CD4-positive, alpha-beta memory T cell (primary cell): ENCODE data around the gene ZNF526. TPM values are rescaled to one million over a fixed set of nuclear protein-coding genes. Genes with fewer than 3 reads are reported as not detected.
A peak's percentile ranks its signal among the peaks of the same experiment; 100 is the strongest.
"Not testable (repeated sequence)": the region's sequence is repeated elsewhere in the genome, so short reads cannot be mapped to it uniquely, and the experiment has no call there.

ENCODE experiments used
- CTCF ChIA-PET: fragments of 350-600 bp; sonication (Branson Sonifier 250); formaldehyde crosslinking; loops from one replicate; lab custom pipeline; 2021; ENCODE audit warnings: inconsistent platforms; ENCODE audit not compliant: partially characterized antibody; lab: Charles Lee
- POLR2A ChIA-PET: fragments of 350-600 bp; sonication (Branson Sonifier 250); formaldehyde crosslinking; loops from one replicate; lab custom pipeline; 2021; ENCODE audit not compliant: partially characterized antibody; lab: Charles Lee
- DNase-seq, 5 donors: peaks; one replicate each; pipeline versions ENCODE4 v3.0.0 to v3.0.0-alpha.2; 2020 to 2022; ENCODE audit warnings: mixed read lengths in 1 of 5
- H3K27ac ChIP-seq: one replicate; pipeline ENCODE4 v1.7.0; 2013; ENCODE audit warnings: low read depth, low read length
- H3K27me3 ChIP-seq: 2 replicates; pipeline ENCODE4 v1.7.0; 2013; ENCODE audit warnings: mild to moderate bottlenecking, low read length, moderate library complexity; ENCODE audit not compliant: insufficient read depth
- H3K36me3 ChIP-seq: 2 replicates; pipeline ENCODE4 v1.7.0; 2013; ENCODE audit warnings: mild to moderate bottlenecking, low read length, moderate library complexity; ENCODE audit not compliant: insufficient read depth
- H3K4me1 ChIP-seq: 2 replicates; pipeline ENCODE4 v1.7.0; 2013; ENCODE audit warnings: mild to moderate bottlenecking, low read length, moderate library complexity; ENCODE audit not compliant: insufficient read depth
- H3K4me3 ChIP-seq, 2 donors: one replicate each; pipeline ENCODE4 v1.7.0; 2013; ENCODE audit warnings: low read length in 2 of 2, mild to moderate bottlenecking in 1 of 2
- H3K9me3 ChIP-seq, 2 donors: one replicate each; pipeline ENCODE4 v1.7.0; 2013; ENCODE audit warnings: low read length in 2 of 2, control low read depth in 1 of 2; ENCODE audit not compliant: control insufficient read depth in 1 of 2
- H3K27ac Mint-ChIP-seq, 7 donors: one replicate each; pipeline ENCODE4 v1.8.0; 2020 to 2021; ENCODE audit warnings: mixed read lengths in 7 of 7, mild to moderate bottlenecking in 6 of 7, inconsistent platforms in 3 of 7, moderate library complexity in 3 of 7
- H3K27me3 Mint-ChIP-seq, 2 donors: one replicate each; pipeline ENCODE4 v1.8.0; 2020 to 2021; ENCODE audit warnings: mixed read lengths in 2 of 2
- H3K36me3 Mint-ChIP-seq, 2 donors: one replicate each; pipeline ENCODE4 v1.8.0; 2020 to 2021; ENCODE audit warnings: mixed read lengths in 2 of 2, inconsistent platforms in 1 of 2, mild to moderate bottlenecking in 1 of 2
- H3K4me1 Mint-ChIP-seq, 4 donors: one replicate each; pipeline ENCODE4 v1.8.0; 2020 to 2021; ENCODE audit warnings: mixed read lengths in 4 of 4, mild to moderate bottlenecking in 1 of 4
- H3K4me3 Mint-ChIP-seq, 8 donors: one replicate each; pipeline ENCODE4 v1.8.0; 2020 to 2021; ENCODE audit warnings: mixed read lengths in 8 of 8, mild to moderate bottlenecking in 7 of 8, moderate library complexity in 6 of 8, inconsistent platforms in 3 of 8
- H3K9me3 Mint-ChIP-seq, 8 donors: one replicate each; pipeline ENCODE4 v1.8.0; 2020 to 2021; ENCODE audit warnings: mixed read lengths in 8 of 8, mild to moderate bottlenecking in 5 of 8, inconsistent platforms in 3 of 8, moderate library complexity in 1 of 8
- intact Hi-C: fragments of 100-400 bp; cut with micrococcal nuclease; formaldehyde crosslinking; loops from one replicate; pipeline ENCODE4 v1.15.1; 2023
- polyA plus RNA-seq, 2 donors: library from polyadenylated mRNA; unstranded; fragments of 300-500 nt; fragmentation: Illumina TruSeq; gene quantifications; one replicate each; pipeline ENCODE4 v1.2.3, GENCODE V29; 2021
- total RNA-seq, 2 experiments: library from RNA; stranded (reverse); gene quantifications; one replicate each; pipeline ENCODE4 v1.2.3, GENCODE V29; 2021

ZNF526 gene
- total and polyA plus RNA-seq, 4 experiments from 2014 or later = 2.3 to 28.8 (median 18.5) TPM

DNA sequence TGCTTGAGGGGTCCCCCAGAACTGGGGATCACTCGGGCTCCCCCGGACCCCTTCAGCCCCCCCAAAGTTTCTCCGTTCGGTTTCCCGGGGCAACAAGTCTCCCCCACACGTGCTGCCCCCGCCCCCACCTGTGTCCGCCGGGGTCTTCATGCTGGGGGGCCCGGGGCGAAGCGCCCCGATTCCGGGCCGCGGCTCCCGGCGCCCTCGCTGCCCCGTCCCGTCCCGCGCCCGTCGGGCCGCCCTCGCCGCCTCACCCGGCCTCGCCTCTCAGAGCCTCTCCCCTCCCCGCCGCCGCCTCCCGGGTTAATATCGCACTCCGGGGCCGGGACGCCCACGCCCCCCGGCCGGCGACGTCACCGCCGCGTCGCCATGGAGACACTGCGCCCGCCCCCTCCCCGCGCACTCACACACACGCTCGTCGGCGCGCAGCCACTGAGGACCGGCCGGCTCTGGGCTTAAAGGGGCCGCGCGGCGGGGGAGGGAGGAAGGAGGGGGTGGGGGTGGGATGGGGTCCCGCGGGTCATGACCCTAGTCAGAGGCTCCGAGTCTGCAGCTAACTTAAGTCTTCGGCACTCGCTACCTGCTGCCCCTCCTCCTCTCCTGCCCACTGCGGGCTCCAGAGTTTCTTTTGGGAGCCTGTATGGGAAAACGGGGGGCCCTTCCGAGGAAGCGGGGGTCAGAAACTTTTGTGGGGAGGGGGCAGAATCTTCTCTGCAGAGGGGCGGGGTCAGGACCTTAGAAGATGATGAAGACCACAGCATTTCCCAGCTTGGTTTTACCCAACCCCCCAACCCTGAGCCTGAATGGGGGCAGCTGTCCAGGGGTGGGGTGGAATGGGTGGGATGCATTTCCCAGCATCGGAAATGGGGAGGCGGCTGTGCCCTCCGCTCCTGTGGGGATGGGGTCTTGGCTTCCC is 35.0 kb downstream of the ZNF526 start, which contains the start of gene ERF:
TSS of gene ERF (minus strand) at position 279 of the 916 bp plus-strand sequence. CDS start at position 150, 129 bp downstream.
- POLR2A ChIA-PET = interaction anchor here (0.9 to 1.7 kb wide), 11 partner anchors 11 to 47 kb away, joined by 3 to 22 read pairs (median 4); partner anchors contain the start of genes CIC, GSK3A and PAFAH1B3

DNA sequence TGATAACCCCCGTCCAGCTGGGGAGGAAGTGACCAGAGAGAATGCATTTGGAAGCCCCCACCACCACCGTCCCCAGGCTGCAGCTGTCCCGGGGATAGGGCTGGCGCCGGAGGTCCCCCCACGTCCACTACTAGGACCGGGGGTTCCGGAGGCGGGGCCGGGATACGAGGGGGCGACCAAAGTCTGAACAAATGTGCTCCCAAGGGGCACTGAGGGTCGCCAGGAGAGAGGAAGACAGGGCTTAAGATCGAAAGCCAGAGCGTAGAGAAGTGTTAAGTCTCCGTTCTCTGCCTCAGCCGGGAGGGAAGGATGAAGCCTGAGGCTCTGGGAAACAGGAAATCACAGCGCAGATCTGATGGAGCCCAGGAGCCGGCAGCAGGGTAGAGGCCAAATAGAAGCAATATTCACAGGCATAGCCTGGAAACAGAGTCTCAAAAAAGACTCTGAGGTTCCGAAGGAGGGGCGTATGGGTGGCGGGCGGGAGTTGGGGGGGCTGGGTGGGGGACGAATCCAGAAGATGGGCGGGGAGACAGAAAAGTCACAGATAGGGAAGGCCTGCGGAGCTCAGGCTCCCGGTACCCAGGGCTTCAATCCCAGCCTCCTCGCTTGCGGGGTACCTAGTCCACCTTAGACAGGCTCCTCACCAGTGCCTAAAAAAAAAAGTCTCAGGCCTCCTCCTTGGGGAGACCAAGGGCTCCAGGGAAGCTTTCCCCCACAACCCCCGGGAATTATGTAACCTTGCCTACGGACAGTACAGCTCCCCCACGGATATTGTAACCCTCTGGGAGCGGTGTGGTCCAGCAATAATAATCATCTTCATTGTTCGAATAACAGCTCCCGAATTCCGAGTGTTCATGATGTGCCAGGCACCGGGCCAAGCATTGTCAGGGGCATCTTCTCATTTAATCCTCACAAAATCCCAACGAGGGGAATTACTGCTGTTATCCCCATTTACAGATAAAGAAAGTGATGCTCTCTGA is 35.9 kb downstream of the ZNF526 start:
- H3K4me3 Mint-ChIP-seq = peak overlapping the region; percentile 76 to 88 (median 82)

More for the DNA sequence above, 35.0 kb downstream of the ZNF526 start, which contains the start of gene ERF:
- no peaks in the 10 kb centered on the region for H3K27me3 ChIP-seq
- peak within 1 kb of the TSS; percentile 69 to 90 for H3K4me3 ChIP-seq
- peak within 1 kb of the TSS; percentile 81 to 88 (median 86) for H3K27ac Mint-ChIP-seq
- H3K27ac ChIP-seq = peak within 1 kb of the TSS; percentile 93
- peaks cover 0 to 13% of the 10 kb centered on the region in 2 donors for H3K36me3 Mint-ChIP-seq
- peaks cover 12 to 40% (median 27%) of the 10 kb centered on the region in 4 donors for H3K4me1 Mint-ChIP-seq
- no peaks in the 10 kb centered on the region for H3K36me3 ChIP-seq
- peaks cover 35% of the 10 kb centered on the region for H3K4me1 ChIP-seq
- H3K27me3 Mint-ChIP-seq = peaks cover 3 to 4% of the 10 kb centered on the region in 2 donors
- H3K9me3 ChIP-seq = no peaks in the 10 kb centered on the region
- no peaks in the 10 kb centered on the region for H3K9me3 Mint-ChIP-seq
- H3K4me3 Mint-ChIP-seq = peak within 1 kb of the TSS; percentile 76 to 88 (median 82)
- DNase-seq = peak; percentile 92 to 95 (median 94)
- CTCF ChIA-PET = interaction anchor here (1.2 to 1.3 kb wide), 2 partner anchors 12 to 24 kb away, joined by 4 to 6 read pairs; partner anchors contain the start of gene GSK3A
- intact Hi-C loops = loop anchor here (1.0 to 2.0 kb wide), 7 partner anchors 11 to 70 kb away; partner anchors contain the start of genes DEDD2, MEGF8, PAFAH1B3 and PRR19

DNA sequence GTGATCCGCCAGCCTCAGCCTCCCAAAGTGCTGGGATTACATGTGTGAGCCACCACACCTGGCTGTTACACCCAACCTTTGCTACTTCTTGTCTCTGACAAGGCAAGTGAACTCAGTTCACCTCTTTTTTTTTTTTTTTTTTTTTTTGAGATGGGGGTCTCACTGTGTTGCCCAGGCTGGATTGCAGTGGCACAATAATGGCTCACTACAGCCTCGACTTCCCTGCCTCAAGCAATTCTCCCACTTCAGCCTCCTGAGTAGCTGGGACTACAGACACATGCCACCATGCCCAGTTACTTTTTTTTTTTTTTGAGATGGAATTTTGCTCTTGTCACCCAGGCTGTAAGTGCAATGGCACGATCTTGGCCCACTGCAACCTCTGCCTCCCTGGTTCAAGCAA is 37.7 kb downstream of the ZNF526 start:
- H3K27ac ChIP-seq, H3K36me3 ChIP-seq, H3K9me3 Mint-ChIP-seq, intact Hi-C loops, DNase-seq, H3K36me3 Mint-ChIP-seq, H3K27me3 Mint-ChIP-seq, H3K27me3 ChIP-seq, H3K4me3 Mint-ChIP-seq, H3K9me3 ChIP-seq, H3K4me3 ChIP-seq: not testable (repeated sequence)
- Mint-ChIP-seq H3K4me1 (peaks cover 4 to 17% (median 11%) of the 10 kb centered on the region in 4 donors), H3K27ac (peak overlapping the region in 2 of 7 donors; percentile 35 to 56)
- ChIA-PET POLR2A (interaction anchor here (1.3 to 1.7 kb wide), 2 partner anchors 17 to 28 kb away, joined by 3 to 4 read pairs; no protein-coding TSS in a partner anchor), CTCF (interaction anchor here (0.7 to 1.6 kb wide), 2 partner anchors 22 to 1514 kb away, joined by 3 to 8 read pairs; no protein-coding TSS in a partner anchor)
- H3K4me1 ChIP-seq = peaks cover 13% of the 10 kb centered on the region

More for the DNA sequence above, 35.9 kb downstream of the ZNF526 start:
- Histone ChIP-seq H3K36me3 (no peaks in the 10 kb centered on the region), H3K27ac (peak overlapping the region; percentile 93), H3K4me3 (peak overlapping the region; percentile 36 to 45), H3K4me1 (peaks cover 29% of the 10 kb centered on the region), H3K9me3 (no peaks in the 10 kb centered on the region), H3K27me3 (no peaks in the 10 kb centered on the region)
- Mint-ChIP-seq H3K9me3 (no peaks in the 10 kb centered on the region), H3K27ac (peak overlapping the region; percentile 81 to 88 (median 86)), H3K4me1 (peaks cover 12 to 32% (median 23%) of the 10 kb centered on the region in 4 donors), H3K27me3 (peaks cover 3 to 4% of the 10 kb centered on the region in 2 donors), H3K36me3 (peaks cover 0 to 13% of the 10 kb centered on the region in 2 donors)
- POLR2A ChIA-PET = interaction anchor here (0.8 to 1.7 kb wide), 12 partner anchors 10 to 46 kb away, joined by 3 to 22 read pairs (median 4); partner anchors contain the start of genes CIC, GSK3A and PAFAH1B3
- no peak for DNase-seq
- intact Hi-C loops = loop anchor here (1.0 to 2.0 kb wide), 6 partner anchors 12 to 69 kb away; partner anchors contain the start of genes DEDD2, MEGF8, PAFAH1B3 and PRR19
- CTCF ChIA-PET = interaction anchor here (1.2 to 1.3 kb wide), 2 partner anchors 13 to 23 kb away, joined by 4 to 6 read pairs; partner anchors contain the start of gene GSK3A

DNA sequence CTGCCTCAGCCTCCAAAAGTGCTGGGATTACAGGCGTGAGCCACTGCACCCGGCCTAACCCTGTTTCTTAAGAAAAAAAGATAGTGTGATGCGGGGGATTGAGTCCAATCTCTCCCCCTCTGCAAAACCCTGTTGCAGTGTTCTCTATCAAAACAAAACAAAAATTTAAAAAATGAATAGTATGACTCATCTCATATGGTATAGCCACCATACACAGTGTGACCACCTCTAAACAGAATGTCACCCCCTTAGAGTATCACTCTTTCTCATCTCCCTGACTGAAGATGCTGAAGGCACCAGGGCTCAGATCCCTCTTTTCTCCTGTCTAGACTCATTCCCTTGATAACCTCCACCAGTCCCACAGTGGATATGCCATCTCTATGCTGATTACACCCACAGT is 41.7 kb downstream of the ZNF526 start:
- H3K27me3 ChIP-seq = no peaks in the 10 kb centered on the region
- no peaks in the 10 kb centered on the region for H3K27me3 Mint-ChIP-seq
- no peaks in the 10 kb centered on the region for H3K36me3 ChIP-seq
- H3K36me3 Mint-ChIP-seq = no peaks in the 10 kb centered on the region
- no peaks in the 10 kb centered on the region for H3K9me3 ChIP-seq
- no peak overlapping the region for H3K4me3 Mint-ChIP-seq
- no peak for DNase-seq
- H3K4me3 ChIP-seq = no peak overlapping the region
- peaks cover 0 to 4% (median 1%) of the 10 kb centered on the region in 4 donors for H3K4me1 Mint-ChIP-seq
- POLR2A ChIA-PET = no interaction called here
- intact Hi-C loops = no loop called here
- no peaks in the 10 kb centered on the region for H3K9me3 Mint-ChIP-seq
- no peaks in the 10 kb centered on the region for H3K4me1 ChIP-seq
- peak overlapping the region in 1 of 7 donors; percentile 59 for H3K27ac Mint-ChIP-seq
- CTCF ChIA-PET = interaction anchor here (2.0 kb wide), 1 partner anchor 18 kb away, joined by 7 read pairs; no protein-coding TSS in a partner anchor
- no peak overlapping the region for H3K27ac ChIP-seq

DNA sequence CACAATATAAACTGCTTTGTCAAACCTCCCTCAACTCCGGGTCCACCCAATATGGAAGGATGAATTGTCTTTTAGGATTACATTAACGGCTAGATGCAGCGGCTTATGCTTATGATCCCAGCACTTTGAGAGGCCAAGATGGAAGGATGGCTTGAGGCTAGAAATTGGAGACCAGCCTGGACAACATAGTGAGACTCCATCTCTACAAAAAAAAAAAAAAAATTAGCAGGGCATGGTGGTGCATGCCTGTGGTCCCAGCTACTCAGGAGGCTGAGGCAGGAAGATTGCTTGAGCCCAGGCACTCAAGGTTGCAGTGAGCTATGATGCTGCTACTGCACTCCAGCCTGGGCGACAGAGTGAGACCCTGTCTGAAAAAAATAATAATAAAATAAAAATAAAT is 46.0 kb downstream of the ZNF526 start:
- H3K4me3 Mint-ChIP-seq = not testable (repeated sequence)
- intact Hi-C loops = loop anchor here (5.0 kb wide), 1 partner anchor 156 kb away; no protein-coding TSS in a partner anchor

More for the DNA sequence above, 46.0 kb downstream of the ZNF526 start:
- H3K36me3 ChIP-seq, H3K27me3 ChIP-seq, H3K4me3 ChIP-seq, H3K9me3 Mint-ChIP-seq, H3K9me3 ChIP-seq, DNase-seq, H3K36me3 Mint-ChIP-seq, H3K27ac ChIP-seq, CTCF ChIA-PET, H3K27me3 Mint-ChIP-seq: not testable (repeated sequence)
- H3K4me1 ChIP-seq = peaks cover 25% of the 10 kb centered on the region
- POLR2A ChIA-PET = interaction anchor here (1.0 to 8.1 kb wide), 3 partner anchors 10 to 23 kb away, joined by 3 to 131 read pairs (median 73); partner anchors contain the start of gene GSK3A
- H3K4me1 Mint-ChIP-seq = peaks cover 0 to 25% (median 19%) of the 10 kb centered on the region in 4 donors
- H3K27ac Mint-ChIP-seq = peak overlapping the region in 1 of 7 donors; percentile 8
